Nucleus accumbens (tissue), 56 donors: ENCODE measurements around the gene COA5.

ENCODE experiments used
- DNase-seq, 56 donors: peaks; one replicate each; lab custom pipeline; 2025; lab: John Stamatoyannopoulos, UW

The COA5 gene

GRCh38 chr2:98608116-98608961 lies at the start of gene COA5, which contains the start of gene UNC50:
TSS of gene COA5 (minus strand) at chr2:98608512. CDS start at chr2:98608405, 107 bp downstream.
TSS of gene UNC50 (plus strand) at chr2:98608589. CDS start at chr2:98609760, 1,171 bp downstream.
- DNase-seq: peak; percentile 23 to 91 (median 80)

- no peak for DNase-seq
Observed at GRCh38 chr2:98656800-98657199, 48.5 kb upstream of the COA5 start.

GRCh38 chr2:98654699-98655495 lies 46.6 kb upstream of the COA5 start:
- peak in 1 of 56 donors; percentile 5 for DNase-seq

- DNase-seq: no peak
Observed at GRCh38 chr2:98650998-98651397, 42.7 kb upstream of the COA5 start.

- no peak for DNase-seq
Observed at GRCh38 chr2:98649992-98650375, 41.7 kb upstream of the COA5 start.

- DNase-seq: peak in 54 of 56 donors; percentile 5 to 91 (median 70)
Observed at GRCh38 chr2:98649135-98649991, 41.1 kb upstream of the COA5 start.

- no peak for DNase-seq
Observed at GRCh38 chr2:98648451-98648850, 40.1 kb upstream of the COA5 start.

- DNase-seq: no peak
Observed at GRCh38 chr2:98647636-98648035, 39.3 kb upstream of the COA5 start.

GRCh38 chr2:98643496-98644100 lies 35.3 kb upstream of the COA5 start:
- no peak for DNase-seq

- DNase-seq: no peak
Observed at GRCh38 chr2:98637401-98638147, 29.3 kb upstream of the COA5 start.

- no peak for DNase-seq
Observed at GRCh38 chr2:98634406-98635092, 26.2 kb upstream of the COA5 start.

GRCh38 chr2:98632351-98632750 lies 24.0 kb upstream of the COA5 start:
- DNase-seq: no peak

- DNase-seq: peak in 4 of 56 donors; percentile 5 to 13 (median 8)
Observed at GRCh38 chr2:98623657-98624056, 15.3 kb upstream of the COA5 start.

- DNase-seq: no peak
Observed at GRCh38 chr2:98617149-98617548, 8.8 kb upstream of the COA5 start.

GRCh38 chr2:98615481-98615880 lies 7.2 kb upstream of the COA5 start:
- DNase-seq: no peak

- no peak for DNase-seq
Observed at GRCh38 chr2:98614024-98614739, 5.9 kb upstream of the COA5 start.

GRCh38 chr2:98608962-98609604 lies 771 bp upstream of the COA5 start:
- DNase-seq: peak in 6 of 56 donors; percentile 26 to 59 (median 41)

GRCh38 chr2:98607741-98608115 lies 584 bp downstream of the COA5 start:
- no peak for DNase-seq
